Stimulated activated CD4-positive, alpha-beta T cell treated with anti-CD3 and anti-CD28 coated beads, Interleukin-12 subunit alpha, Interleukin-12 subunit beta, amount 100 ng/mL, for 48 hours (primary cell): ENCODE data around the gene CYFIP1.

ENCODE experiments used
- DNase-seq, 3 donors: peaks; one replicate each; pipeline ENCODE4 v3.0.0-alpha.2; 2020; ENCODE audit warnings: low read depth in 2 of 3, low spot score in 1 of 3

CYFIP1 gene

GRCh38 chr15:22950256-22950990 is 29.7 kb downstream of the CYFIP1 start:
- no peak for DNase-seq

DNA sequence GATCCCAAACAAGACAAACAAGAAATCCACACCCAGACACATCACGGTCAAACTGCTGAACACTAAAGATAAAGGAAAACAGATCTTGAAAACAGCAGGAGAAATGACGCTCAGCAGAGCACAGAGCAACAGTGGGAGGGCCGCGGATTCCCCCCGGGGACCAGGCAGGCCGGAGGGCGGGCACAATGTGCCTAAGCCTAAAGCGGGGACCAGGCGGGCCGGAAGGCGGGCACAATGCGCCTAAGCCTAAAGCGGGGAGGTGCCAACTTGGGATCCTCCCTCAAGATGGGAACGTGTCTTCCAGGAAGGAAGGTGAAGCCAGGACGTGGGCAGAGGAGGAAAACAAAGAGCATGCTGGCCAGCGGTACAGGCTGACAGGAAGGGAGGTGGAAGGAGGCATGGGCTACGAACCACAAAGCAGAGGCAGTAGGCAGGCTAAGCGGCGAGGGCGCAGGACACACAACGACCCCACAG is 31.1 kb downstream of the CYFIP1 start:
- peak in 1 of 3 donors; percentile 8 for DNase-seq

GRCh38 chr15:22948056-22948455 is 32.1 kb downstream of the CYFIP1 start:
- DNase-seq: no peak

DNA sequence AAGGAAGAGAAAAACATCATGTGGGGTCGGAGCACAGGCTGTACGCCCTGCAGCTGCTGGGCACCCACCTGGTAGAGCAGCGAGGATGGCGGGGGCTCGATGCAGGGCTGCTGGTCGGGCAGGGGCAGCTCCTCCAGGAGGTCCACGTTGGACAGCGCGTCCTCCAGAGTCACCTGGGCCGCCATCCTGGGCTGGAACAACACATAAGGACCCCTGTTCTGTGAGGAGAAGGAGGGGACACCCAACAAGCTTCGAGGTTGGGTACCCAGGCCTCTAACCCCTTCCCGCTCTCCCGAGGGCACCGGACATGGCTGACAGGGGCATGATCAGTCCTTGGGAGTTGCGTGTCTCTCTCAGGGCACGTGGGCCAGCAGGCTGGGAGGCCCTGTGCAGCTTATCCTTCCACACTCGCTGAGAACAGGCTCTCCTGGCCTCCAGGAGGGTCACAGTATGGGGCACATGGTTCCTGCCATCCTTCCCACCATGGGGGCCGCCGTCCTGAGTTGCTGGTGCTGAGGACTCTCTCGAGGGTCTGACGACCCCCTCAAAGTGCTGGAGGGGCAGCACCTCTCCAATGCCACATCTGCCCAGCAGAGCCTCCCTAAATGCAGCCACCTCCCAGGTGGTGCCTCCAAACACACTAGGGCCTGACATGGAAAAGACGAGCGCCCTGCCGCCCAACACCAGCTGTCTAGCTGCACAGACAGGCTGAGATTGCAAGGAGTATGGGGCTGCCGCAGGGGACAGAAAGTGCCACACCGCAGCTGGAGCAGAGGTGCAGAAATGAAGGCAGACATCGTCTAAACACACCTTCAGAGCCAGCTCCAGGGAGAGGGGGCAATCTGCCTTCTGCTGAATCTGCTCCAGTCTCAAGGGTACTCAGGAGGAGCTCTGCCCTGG is 32.8 kb downstream of the CYFIP1 start:
- no peak for DNase-seq

GRCh38 chr15:22945071-22945470 is 35.1 kb downstream of the CYFIP1 start:
- no peak for DNase-seq

DNA sequence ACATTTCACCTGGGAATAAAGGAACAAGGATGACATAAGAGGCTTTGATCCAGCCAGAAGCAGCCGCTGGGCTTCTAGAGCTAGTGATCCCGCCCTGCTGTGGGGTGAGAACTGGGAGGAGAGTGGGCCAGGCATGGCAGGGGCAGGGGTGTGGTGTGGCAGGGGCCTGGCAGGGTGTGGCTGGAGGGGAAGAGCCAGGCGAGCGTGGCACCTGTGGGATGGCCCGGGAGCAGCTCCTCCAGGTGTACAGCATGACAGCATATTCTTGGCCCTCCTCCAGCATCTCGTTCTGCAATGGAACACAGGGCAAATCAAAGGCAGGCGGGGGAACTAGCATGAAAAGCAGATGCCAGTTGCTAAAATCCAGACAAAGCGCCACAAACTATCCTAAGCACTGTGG is 35.5 kb downstream of the CYFIP1 start:
- no peak for DNase-seq

DNA sequence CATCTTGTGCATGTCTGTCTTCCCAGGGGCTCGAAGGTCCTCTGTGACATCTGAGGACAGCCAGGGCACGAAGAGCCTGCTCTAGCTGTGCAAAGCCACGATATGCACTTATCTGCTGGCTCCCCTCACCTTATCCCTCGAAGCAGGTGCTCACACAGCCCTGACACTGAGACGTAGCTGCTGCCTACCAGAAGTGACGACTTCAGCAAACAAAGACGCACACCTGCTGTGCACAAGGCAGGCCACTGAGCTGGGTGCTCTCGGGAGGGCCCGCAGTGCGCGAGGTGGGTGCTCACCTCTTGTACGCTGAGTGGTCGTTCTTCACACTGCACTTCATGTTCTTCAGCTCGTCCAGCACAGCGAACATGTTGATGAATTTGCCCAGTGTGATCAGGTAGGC is 37.3 kb downstream of the CYFIP1 start:
- no peak for DNase-seq

DNA sequence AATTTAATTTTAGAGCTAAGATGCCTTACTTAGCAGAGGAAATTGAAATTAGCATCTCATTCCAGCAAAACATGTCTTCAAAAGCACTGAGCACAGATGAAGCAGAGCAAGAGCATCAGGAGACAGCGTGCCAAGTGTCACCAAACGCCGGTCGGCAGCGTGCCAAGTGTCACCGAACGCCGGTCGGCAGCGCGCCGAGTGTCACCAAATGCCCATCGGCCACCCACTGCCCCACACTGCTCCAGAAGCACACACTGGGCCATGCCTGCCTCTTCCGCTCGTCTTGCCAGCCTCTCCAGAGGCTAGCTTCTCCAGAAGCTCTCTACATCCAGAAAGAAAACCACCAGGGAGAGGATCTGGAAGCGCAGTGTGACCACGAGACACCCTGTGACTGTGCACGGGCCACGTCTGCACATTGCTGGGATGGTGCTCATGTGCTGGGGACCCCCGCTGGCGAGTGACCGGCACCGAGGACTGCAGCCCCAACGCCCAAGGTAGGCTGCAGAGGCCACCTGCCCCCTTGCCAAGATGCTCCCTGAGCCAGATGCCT is 37.8 kb downstream of the CYFIP1 start:
- no peak for DNase-seq

DNA sequence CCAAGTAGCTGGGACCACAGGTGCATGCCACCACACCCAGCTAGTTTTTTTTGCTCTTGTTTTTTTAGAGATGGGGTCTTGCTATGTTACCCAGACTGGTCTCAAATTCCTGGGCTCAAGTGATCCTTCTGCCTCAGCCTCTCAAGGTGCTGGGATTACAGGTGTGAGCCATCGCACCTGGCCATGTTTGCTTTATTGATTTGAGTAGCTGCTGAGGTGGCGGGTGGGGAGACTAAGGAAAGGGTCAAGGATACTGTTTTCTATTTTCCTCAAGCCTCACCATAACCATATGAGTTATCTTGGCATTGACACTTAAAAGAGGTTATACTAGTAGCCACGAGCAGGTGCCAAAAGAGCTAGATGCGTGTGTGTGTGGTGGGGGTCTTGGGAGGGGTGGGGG is 39.0 kb downstream of the CYFIP1 start:
- no peak for DNase-seq

GRCh38 chr15:22939652-22940061 is 40.5 kb downstream of the CYFIP1 start:
- no peak for DNase-seq

DNA sequence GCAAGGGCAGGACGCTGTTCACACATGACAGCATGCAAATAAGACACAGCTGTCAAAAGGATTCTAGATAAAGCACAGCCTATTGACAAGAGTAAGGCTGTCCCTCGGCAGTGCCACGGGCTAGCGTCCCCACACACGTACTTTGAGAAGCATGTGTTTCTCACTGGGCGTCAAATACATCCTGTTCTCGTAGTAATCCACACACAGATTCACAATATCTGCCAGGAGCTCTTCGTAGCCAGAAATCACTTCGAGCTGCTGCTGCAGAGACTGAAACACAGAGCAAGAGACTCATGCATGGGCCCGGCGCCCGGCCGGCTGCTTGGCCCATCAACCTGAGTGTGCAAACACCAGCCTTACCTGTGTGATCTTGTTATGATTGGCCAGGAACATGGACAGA is 41.1 kb downstream of the CYFIP1 start:
- DNase-seq: no peak

- DNase-seq: no peak
Observed at GRCh38 chr15:22936577-22937472, 43.3 kb downstream of the CYFIP1 start.

DNA sequence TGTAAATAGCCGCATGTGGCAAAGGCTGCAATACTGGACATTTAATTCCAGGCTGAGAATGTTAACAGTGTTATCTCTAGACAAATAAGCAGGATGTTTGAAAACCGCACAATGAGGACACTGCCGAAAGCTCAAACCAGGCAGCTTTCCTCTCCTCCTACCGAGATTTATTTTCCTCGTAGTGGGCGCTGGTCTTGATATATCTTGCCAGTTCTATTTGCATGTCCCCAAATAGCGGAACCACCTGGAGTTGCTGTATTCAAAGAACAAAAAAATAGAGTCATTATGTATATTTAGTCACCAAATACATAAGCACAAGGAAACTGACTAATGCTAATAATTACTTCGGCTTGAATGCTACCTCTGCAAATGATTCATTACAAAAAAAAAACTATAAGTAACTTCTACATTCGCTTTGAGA is 46.5 kb downstream of the CYFIP1 start:
- no peak for DNase-seq

DNA sequence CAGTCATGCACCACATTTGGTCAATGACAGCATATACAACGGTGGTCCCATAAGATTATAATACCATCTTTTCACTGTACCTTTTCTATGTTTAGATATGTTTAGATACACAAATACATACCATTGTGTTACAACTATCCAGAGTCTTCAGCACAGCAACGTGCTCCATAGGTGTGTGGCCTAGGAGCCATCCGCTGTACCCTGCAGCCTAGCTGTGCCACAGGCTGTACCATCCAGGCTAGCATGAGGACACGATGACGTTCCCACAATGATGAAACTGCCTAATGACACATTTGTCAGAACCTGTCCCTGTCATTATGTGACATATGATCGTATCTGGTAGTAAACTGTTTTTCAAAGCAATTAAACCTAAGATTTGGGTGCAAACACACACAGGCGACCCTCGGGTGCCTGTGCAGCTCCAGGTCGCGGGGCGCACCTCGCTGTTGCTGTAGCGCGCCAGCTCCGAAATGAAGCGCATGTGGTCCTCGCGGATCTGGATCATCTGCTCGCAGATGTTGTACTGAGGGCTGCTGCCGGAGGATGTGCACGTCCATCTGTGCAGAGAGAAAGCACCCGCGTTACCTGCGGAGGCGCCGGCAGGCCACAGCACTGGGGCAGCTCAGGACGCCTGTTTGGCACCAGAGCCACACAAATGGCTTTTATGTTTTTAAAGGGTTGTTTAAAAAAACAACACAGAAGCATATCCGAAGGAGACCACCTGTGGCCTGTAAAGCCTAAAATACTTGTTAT is 48.2 kb downstream of the CYFIP1 start:
- DNase-seq: no peak

- DNase-seq: no peak
Observed at GRCh38 chr15:22930782-22931484, 49.2 kb downstream of the CYFIP1 start.

- no peak for DNase-seq
Observed at GRCh38 chr15:22927761-22928160, 52.4 kb downstream of the CYFIP1 start.

GRCh38 chr15:22925875-22926274 is 54.3 kb downstream of the CYFIP1 start:
- no peak for DNase-seq

DNA sequence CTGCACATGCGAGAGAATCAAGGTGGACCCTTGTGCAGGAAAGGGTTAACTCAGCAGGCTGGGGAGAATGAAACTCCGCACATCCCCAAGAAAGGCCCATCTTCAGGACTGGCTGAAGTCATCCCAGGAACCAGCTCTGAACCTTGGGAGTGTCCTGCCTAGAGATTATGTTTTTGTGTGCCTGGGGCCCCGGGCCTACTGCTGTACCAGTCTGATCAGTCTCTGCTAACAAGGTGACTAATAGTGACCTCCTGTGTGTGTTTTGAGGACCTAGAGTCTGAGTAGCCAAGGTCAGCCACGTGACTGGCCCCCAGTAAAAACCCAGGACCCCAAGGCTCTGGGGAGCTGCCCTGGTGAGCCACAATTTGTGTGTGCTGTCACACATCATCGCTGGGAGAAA is 58.2 kb downstream of the CYFIP1 start:
- DNase-seq: no peak

- DNase-seq: no peak
Observed at GRCh38 chr15:22919171-22919570, 61.0 kb downstream of the CYFIP1 start.
